ENCODE measurements around the gene HBG1. TPM values are rescaled to one million over a fixed set of nuclear protein-coding genes. Genes with fewer than 3 reads are reported as not detected.

HBG1 gene
- total RNA-seq, 1 donor from 2014 or later = not detected

DNA sequence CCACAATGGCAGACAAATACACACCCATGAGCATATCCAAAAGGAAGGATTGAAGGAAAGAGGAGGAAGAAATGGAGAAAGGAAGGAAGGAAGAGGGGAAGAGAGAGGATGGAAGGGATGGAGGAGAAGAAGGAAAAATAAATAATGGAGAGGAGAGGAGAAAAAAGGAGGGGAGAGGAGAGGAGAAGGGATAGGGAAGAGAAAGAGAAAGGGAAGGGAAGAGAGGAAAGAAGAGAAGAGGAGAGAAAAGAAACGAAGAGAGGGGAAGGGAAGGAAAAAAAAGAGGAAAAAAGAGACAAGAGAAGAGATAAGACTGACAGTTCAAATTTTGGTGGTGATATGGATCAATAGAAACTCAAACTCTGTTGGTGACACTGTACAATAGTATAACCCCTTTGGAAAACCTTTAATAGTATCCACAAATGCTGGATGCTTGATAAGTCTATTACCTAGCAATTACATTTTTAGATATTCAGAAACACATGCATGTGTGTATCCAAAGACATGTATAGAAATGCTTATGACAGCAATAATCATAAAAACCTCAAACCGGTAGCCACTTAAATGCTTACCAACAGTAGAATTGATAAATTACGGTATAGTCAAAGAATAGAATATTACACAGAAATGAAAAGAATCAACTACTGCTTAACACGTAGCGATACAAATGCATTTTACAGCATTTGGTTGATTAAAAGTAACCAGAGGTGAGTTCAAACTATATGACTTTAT is 14.1 kb downstream of the HBG1 start:
- H3K27me3 Mint-ChIP-seq = peaks cover 9% of the 10 kb centered on the region
- no peak overlapping the region for H3K4me3 Mint-ChIP-seq
- no peak for DNase-seq (ENCODE audit: extremely low spot score, unreplicated experiment)
- no peaks in the 10 kb centered on the region for H3K36me3 Mint-ChIP-seq
- H3K27ac Mint-ChIP-seq = no peak overlapping the region
- H3K4me1 Mint-ChIP-seq (ENCODE audit: unreplicated experiment) = peaks cover 5% of the 10 kb centered on the region
- no peaks in the 10 kb centered on the region for H3K9me3 Mint-ChIP-seq
- TF ChIP-seq, protein P1, sequence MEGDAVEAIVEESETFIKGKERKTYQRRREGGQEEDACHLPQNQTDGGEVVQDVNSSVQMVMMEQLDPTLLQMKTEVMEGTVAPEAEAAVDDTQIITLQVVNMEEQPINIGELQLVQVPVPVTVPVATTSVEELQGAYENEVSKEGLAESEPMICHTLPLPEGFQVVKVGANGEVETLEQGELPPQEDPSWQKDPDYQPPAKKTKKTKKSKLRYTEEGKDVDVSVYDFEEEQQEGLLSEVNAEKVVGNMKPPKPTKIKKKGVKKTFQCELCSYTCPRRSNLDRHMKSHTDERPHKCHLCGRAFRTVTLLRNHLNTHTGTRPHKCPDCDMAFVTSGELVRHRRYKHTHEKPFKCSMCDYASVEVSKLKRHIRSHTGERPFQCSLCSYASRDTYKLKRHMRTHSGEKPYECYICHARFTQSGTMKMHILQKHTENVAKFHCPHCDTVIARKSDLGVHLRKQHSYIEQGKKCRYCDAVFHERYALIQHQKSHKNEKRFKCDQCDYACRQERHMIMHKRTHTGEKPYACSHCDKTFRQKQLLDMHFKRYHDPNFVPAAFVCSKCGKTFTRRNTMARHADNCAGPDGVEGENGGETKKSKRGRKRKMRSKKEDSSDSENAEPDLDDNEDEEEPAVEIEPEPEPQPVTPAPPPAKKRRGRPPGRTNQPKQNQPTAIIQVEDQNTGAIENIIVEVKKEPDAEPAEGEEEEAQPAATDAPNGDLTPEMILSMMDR (conservative IDR thresholded peaks at IDR 0.05) = no peak

DNA sequence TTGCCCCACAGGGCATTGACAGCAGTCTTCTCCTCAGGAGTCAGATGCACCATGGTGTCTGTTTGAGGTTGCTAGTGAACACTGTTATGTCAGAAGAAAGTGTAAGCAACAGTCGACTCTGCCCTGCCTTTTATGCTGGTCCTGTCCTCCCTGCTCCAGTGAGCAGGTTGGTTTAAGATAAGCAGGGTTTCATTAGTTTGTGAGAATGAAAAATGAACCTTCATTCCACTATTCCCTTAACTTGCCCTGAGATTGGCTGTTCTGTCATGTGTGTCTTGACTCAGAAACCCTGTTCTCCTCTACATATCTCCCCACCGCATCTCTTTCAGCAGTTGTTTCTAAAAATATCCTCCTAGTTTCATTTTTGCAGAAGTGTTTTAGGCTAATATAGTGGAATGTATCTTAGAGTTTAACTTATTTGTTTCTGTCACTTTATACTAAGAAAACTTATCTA is 15.2 kb downstream of the HBG1 start, which contains the start of gene HBD:
Gene HBD, minus strand, starts transcription at position 103 of the 454 bp plus-strand sequence. Its CDS starts 50 bp downstream, at position 53.
- Mint-ChIP-seq H3K27me3 (peaks cover 4% of the 10 kb centered on the region), H3K4me3 (no peak within 1 kb of the TSS), H3K36me3 (no peaks in the 10 kb centered on the region), H3K27ac (no peak within 1 kb of the TSS), H3K4me1 (ENCODE audit: unreplicated experiment) (peaks cover 5% of the 10 kb centered on the region), H3K9me3 (no peaks in the 10 kb centered on the region)
- no peak for DNase-seq (ENCODE audit: extremely low spot score, unreplicated experiment)
- TF ChIP-seq, protein P1 (conservative IDR thresholded peaks at IDR 0.05) = no peak

DNA sequence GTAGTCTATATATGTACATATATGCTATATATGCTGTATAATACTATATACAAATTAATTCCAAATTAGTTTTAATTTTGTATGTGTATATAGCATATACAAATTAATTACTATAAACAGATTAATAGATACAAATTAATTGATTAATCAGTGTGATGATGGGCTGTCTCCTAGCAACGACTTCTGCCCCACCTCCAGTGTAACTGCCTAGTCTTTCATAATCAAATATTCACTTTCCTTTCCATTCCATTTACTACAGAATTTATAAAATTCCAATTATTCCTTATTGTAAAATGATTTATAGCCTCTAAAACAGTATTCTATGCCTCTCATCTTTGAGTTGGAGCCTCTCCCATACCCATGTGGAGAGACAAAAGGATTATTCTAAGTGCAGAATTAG is 16.4 kb downstream of the HBG1 start:
- Mint-ChIP-seq H3K27ac (no peak overlapping the region), H3K27me3 (peaks cover 4% of the 10 kb centered on the region), H3K4me1 (ENCODE audit: unreplicated experiment) (peaks cover 5% of the 10 kb centered on the region), H3K4me3 (no peak overlapping the region), H3K9me3 (no peaks in the 10 kb centered on the region), H3K36me3 (no peaks in the 10 kb centered on the region)
- TF ChIP-seq, protein P1 (conservative IDR thresholded peaks at IDR 0.05) = no peak
- DNase-seq (ENCODE audit: extremely low spot score, unreplicated experiment) = no peak

DNA sequence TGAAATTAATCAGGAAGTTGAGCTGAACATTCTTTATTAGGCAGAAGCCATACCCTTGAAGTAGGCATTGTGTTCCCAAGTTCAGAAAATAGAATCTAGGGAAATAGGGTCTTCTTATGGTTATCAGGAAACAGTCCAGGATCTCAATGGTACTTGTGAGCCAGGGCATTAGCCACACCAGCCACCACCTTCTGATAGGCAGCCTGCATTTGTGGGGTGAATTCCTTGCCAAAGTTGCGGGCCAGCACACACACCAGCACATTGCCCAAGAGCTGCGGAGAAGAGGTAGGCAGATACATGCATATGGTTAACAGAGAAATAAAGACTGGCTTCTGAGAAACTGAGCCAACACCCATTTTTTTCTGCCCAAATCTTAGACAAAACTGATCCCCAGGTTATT is 16.8 kb downstream of the HBG1 start:
- Mint-ChIP-seq H3K27me3 (peaks cover 4% of the 10 kb centered on the region), H3K36me3 (no peaks in the 10 kb centered on the region), H3K4me3 (no peak overlapping the region)

DNA sequence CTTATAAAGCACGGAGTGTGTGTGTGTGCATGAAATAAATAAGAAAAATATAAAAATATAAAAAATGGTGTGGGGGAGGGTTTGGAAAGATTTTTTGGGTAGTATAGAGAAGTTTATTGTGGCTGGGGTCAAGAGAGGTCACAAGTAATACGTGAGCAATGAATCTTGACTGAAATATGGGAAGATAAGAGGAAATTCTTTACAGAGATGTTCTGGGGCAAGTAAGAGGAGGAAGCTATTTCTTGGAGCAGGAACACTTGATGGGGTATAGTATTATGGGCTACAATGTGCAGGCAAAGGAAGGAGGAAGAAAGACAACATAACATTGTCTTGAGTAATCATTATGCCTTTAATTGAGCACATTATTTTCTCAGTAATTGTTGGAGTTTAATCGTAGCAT is 17.5 kb downstream of the HBG1 start:
- no peaks in the 10 kb centered on the region for H3K9me3 Mint-ChIP-seq
- peaks cover 5% of the 10 kb centered on the region for H3K4me1 Mint-ChIP-seq (ENCODE audit: unreplicated experiment)
- DNase-seq (ENCODE audit: extremely low spot score, unreplicated experiment) = no peak
- H3K27ac Mint-ChIP-seq = no peak overlapping the region
- peaks cover 4% of the 10 kb centered on the region for H3K27me3 Mint-ChIP-seq
- no peaks in the 10 kb centered on the region for H3K36me3 Mint-ChIP-seq
- TF ChIP-seq, protein P1 (conservative IDR thresholded peaks at IDR 0.05) = no peak
- no peak overlapping the region for H3K4me3 Mint-ChIP-seq

More for the DNA sequence above, 16.8 kb downstream of the HBG1 start:
- TF ChIP-seq, protein P1 (conservative IDR thresholded peaks at IDR 0.05) = no peak
- no peaks in the 10 kb centered on the region for H3K9me3 Mint-ChIP-seq
- no peak for DNase-seq (ENCODE audit: extremely low spot score, unreplicated experiment)
- no peak overlapping the region for H3K27ac Mint-ChIP-seq
- peaks cover 5% of the 10 kb centered on the region for H3K4me1 Mint-ChIP-seq (ENCODE audit: unreplicated experiment)

Measured in type B pancreatic cell (in vitro differentiated cells).